HG03103 (cell line): ENCODE results near the gene DDB1.
"Not testable (repeated sequence)": the region's sequence is repeated elsewhere in the genome, so short reads cannot be mapped to it uniquely, and the experiment has no call there.

Source experiments
- ATAC-seq: cut with Tn5 transposase; IDR thresholded peaks from one replicate; pipeline ENCODE4 v1.9.1; 2021; ENCODE audit warnings: low read depth; ENCODE audit not compliant: unreplicated experiment

The DDB1 gene

DNA sequence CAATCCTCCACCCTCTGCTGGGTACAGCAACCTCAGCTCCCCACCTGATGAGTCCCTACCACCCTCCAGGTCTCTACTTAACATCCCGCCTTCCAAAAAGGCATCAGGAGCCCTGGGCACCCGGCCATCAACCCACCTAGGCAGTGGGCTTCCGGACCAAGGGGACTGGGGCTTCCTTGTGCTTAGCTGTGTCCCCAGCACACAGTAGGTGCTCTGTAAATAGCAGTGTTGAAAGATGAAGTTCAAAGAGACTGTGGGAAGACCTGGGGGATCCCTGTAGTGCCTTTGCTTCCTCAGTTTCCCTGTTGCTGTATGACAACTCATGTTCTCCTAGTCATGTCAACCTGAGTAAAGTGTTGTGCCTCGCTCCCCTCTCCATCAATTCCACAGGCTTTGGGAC is 58.8 kb downstream of the DDB1 start:
- ATAC-seq: no peak

DNA sequence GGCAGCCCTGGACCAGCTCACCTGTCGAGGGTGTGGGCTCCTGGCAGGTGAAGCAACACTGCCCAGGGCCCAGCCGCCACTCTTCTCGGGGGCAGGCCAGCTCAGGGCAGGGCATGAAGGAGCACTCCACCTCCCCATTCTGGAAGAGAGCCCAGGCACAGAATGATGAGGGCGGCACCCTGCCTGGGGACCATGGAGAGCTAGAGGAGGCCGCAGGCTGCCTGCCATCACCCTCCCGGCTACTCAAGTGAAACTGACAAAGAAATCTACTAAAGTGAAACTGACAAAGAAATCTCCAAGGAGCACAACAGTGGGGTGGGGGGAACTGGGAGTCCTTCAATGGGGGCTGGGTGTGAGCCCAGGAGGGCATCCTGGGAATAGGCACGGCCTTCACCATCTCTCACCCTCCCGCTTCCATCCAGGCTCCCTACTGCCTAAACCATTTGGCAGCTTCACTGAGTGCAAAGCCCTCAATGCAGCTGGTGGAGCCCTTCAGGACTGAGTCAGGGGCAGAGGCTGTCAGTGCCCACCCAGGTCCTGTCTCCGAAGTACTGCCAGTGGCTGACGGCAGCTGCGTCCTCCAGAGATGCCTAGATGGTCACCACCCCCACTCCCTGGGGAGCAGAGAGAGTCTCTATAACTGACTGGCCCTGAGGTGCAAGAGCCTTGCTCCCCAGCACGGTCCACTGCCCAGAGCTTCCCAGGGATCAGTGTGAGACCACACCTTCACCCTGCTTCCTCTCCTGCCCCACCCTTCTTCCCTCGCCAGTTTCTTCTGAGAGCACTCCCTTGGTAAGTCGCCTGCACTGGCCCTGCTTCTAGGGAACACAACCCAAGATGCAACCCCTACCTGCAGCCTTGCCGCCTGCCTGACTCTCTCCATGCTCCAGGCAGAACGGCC is 59.5 kb downstream of the DDB1 start:
- no peak for ATAC-seq

DNA sequence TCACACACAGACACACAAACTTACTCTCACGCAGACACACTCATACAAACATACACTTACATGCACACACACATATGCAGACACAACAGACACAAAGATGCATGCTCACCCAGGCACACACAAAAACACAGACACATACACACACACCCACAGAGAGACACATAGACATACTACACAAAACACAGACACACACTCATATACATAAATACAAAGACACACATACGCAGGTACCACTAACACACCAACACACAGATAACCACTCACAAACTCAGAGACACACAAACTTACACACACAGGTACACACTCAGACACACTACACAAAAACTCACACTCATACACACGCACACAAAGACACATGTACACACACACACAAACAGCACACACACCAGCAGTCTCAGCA is 60.2 kb downstream of the DDB1 start:
- no peak for ATAC-seq

DNA sequence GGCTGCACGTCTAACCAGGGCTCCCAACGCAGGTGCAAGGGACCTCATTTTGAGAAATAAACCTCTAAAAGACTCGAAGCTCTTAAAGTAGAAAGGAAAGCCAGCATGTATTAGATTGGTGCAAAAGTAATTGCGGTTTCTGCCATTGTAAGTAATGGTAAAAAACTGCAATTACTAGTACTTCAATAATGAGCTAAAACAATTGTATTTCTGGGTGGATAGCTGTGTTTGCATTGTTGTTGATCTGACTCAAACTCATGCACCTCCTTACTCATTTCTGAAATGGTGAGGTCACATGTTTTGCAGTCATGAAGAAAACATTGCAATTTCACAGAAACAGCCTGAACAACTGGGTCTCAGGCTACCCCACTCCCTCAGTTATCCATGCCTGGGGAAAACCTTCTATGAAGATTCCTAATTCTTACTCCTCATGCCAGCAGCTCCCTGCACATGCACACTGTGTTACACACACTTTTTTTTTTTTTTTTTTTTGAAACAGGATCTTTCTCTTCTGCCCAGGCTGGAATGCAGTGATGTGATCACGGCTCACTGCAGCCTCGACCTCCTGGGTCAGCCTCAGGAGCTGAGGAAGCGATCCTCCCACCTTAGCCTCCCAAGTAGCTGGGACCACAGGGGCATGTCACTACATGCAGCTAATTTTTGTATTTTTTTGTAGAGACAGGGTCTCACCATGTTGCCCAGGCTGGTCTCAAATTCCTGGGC is 62.4 kb downstream of the DDB1 start:
- ATAC-seq: no peak

DNA sequence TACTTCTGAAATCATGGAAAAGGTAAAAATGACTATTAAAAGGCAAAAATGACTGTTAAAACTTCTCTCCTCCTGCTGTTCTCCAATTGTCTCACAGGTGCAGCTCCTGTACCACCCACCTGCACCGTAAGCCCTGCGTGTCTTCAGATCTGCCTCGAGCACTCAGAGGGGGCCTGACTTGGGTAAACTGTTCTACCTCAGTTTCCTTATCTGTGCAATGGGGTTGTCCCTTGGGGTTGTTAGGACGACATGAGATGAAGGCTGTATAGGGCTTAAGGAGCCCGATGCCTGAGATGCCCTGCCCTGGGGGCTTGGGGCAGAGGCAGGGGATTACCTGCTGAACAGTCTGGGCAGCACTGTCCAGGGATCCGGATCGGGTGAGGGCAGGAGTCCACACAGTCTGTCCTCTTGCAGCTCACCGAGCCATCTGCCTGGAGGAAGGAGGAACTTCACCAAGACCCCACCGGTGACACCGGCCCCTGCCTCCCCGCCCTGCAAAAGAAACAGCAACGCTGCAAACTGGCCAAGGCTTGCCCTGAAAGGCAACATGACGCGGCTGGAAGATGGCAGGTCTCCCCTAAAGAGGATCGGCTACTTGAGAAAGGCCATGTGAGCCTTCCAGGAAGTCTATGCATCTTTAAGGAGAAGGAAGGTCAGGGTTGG is 64.2 kb downstream of the DDB1 start:
- no peak for ATAC-seq

DNA sequence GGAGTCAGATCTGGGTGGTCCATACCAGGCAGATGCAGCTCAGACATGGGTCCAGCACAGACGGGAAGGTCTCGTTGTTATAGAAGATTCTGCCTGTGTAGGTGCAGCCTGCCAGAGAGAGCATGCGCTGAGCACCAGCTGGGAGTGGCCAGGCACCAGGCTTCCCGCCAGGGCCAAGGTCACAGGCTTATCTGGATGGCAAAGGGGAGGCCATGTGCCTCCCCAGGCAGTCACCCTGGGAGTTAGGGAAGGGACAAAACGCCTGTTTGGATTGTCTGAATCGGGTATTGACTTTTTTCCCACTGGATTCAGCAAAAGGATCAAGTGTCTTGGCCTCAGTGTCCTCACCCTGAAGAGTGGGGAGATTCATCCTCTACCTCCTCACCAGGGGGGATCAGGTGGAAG is 65.5 kb downstream of the DDB1 start:
- no peak for ATAC-seq

DNA sequence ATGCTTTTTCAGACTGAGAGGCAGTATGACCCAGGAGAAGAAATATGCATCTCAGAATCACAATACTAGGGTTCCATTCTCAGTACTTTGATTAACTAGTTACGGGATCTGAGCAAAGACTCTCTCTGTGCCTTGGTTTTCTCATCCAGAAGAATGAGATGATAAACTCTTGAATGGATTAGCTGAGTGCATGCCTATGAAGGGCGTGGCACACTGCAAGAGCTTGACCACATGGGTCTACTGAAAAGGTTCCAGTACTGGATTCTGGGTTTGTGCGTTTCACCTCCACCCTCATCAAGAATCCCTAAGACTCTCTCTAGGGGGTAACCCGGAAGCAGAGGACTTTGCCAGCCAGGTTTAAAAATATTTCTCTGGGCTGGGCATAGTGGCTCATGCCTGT is 66.3 kb downstream of the DDB1 start:
- no peak for ATAC-seq

DNA sequence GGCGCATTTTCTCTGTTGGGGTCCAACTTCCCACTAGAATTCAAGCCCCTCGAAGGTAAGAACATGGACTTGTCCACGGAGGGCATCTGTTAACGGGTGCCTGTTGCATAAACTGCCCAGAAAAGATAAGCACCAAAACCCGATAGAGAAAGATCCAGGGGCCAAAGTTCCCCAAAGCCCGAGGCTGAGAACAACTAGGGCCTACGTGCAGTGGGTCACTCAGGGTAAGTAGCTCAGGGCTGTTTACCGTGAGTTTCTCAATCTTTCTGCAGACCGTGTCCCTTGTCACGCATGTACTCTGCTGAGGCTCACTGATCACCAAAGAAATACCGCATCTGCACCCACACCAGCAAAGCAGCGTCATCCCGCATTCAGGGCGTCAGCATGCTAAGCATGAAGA is 67.5 kb downstream of the DDB1 start:
- ATAC-seq: no peak

DNA sequence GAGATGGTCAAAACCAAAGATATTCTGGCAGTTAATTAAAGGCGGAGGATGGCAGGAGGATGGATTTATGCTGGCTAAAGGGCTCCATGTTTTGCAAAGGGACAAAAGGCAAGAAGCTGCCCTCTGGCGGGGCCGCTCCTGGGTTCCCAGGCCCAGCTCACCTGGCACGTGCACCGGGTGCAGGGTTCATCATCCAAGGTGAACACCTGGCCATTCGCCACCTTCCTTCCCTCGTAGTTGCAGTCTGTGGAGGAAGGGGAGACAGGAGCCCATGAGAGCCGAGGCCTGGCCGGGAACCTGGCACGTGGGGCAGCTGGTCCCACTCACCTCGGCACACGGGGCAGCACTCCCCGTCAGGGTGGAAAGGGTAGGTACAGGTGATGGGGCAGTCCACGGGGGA is 68.1 kb downstream of the DDB1 start:
- no peak for ATAC-seq

DNA sequence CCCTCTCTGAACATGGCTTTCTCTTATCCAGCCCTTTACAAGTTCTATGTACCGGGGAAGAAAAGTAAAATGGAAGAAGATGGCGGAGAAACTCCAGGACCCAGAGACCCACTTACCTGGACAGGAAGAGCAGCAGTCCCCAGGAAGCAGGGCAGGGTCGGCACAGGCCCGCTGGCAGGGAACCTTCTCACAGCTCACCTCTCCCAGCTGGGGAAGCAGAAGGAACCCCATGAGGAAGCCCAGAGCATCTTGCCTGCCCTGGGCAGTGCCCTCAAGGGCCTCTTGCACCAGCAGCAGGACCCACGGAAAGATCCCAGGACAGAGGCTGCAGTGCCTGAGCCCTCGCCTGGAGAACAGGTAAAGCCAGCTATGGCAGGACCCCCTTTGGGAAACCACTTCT is 68.5 kb downstream of the DDB1 start:
- no peak for ATAC-seq

DNA sequence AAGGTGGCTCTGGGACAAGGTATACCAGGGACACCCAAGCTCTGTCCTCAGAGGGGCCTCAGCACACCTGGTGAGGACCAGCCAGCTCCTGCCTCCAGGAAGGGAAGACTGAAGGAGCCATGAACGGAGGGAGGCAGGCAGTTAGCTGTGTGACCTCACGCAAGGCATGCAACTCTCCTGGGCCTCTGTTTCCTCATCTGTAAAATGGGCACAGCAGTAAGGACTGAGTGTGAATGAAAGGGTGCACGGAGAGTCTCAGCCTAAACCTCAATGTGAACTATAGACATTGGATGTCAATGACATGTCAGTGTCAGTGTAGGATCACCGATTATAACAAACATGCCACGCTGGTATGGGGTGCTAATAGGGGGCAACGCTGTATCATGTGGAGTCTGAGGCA is 73.5 kb downstream of the DDB1 start:
- no peak for ATAC-seq

DNA sequence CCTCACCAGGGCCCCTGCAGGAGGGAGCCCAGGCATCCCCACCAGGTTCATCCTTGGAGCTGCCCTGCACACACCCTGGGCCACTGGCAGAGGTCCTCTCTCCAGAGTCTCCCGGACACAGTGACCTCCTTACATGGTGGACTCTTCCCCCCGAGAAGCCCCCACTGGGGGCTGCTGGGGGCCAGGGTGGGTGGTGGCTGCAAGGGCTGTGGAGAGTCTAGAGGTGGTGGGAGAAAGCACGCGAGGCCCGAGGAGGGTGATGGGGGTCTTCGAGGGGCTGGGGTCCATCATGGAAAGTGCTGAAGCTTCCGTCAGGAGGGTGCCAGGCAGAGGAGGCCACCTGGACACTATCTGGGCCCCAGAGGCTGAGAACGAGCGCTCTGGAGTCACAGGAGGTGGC is 74.4 kb downstream of the DDB1 start:
- ATAC-seq: no peak

DNA sequence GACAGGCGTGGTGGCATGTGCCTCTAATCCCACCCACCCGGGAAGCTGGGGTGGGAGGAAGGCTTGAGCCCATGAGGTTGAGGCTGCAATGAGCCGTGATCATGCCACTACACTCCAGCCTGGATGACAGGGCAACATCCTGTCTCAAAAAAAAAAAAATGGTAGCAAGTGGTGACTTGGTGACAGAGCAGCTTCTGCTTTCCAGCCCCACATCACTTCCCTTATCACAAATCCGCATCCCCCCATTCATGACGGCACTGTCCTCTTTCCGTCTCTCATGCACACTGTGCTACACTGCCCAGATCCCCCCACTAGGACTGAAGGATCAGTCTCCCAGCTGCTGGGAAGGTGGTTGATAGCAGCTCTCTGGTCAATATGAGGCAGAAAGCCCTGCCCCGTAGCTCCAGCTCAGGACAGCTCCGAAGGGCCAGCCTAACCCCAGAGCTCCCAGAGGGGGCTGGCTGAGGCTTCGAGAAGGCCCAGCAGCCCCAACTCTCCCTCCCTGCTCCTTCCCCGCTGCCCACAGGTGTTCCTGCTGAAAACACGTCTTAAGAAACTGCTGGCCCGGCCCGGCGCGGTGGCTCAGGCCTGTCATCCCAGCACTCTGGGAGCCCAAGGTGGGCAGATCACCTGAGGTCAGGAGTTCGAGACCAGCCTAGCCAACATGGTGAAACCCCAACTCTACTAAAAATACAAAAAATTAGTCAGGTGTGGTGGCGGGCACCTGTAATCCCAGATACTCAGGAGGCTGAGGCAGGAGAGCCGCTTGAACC is 76.0 kb downstream of the DDB1 start:
- no peak for ATAC-seq

DNA sequence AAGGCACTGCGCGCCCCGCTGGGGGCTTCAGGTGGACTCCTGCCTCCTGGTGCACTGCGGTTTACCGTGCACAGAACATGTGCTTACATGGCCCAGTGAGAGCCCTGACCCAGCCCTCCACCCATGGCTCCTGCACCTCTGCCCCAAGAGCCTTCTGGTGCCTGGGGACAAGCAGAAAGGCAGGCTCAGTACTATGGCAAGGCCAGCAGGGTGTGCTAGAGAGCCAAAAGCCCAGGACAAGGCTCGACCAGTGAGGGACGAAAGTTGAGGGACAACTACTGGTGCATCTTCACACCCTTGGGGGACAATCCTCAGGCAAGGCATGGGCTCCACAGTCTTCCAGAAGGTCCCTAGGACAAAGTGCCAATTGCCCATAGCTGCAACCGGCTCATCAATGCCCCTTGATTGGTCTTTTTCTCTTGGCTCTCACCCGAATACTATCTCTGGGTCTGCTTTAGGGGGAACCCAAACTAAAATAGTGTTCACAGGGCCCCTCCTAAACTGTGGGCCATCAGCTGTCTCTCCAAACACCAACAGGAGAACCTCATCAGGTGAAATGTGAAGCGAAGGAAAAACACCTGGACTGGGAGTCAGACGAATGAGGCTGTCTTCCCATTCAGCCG is 78.4 kb downstream of the DDB1 start:
- no peak for ATAC-seq

DNA sequence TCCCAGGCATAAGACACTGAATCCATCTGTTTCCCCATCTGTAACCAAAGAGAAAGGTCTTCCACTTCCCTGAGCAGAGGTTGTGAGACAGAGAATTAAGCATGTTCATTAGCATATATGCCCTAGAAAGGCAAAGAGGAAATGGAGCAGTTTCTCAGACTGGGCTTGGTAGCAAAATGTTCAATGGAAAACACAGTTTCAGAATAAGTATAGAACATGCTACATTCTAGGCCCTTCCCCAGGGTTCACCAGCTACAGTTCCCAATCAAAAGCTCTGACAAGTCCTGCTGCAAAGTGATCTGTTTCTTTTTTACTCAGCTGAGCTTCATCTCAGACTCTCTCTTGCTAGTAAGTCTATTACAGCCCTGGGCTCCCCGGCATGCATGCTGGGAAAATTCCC is 80.6 kb downstream of the DDB1 start:
- not testable (repeated sequence) for ATAC-seq

DNA sequence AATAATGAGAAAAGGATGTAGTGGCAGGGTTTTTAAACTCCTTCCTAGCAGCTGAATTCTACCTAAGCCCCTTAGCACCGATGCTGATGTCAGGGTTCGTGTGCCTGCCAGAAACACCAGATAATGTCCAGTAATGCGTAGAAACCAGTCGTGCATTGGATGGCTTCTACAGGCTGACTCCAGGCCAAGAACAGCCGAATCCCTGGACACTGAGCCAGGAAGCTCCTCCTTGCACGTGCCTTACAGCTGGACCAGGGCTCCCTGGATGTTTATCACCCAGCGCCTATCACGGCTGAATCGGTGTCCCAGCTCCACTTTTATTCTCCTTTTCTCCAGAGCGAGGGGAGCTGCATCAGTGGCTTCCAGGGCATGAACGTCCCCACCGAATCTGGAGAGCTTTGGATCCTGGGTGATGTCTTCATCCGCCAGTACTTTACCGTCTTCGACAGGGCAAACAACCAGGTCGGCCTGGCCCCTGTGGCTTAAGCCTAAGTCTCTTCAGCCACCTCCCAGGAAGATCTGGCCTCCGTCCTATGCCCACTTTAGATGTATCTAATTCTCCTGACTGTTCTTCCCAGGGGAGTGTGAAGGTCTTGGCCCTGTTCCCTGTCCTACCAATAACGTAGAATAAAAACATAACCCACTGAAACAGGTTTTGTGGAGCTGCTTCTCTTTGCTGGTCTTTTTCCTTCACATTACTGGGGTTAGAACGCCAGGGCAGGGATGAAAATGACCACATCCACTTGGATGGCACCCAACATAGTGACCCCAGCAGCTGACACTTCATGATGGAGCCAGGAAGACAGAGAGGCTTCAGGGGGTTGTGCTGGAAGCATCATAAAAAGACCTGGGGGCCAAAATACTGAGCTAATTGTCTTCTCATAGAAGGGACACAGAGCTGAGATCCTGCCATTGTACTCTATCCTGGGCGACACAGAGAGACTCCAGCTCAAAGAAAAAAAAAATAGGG is 81.8 kb downstream of the DDB1 start:
- not testable (repeated sequence) for ATAC-seq
